GM23338 (cell line): Measurements from ENCODE around the gene OR5K3. TPM values are rescaled to one million over a fixed set of nuclear protein-coding genes. Genes with fewer than 3 reads are reported as not detected.

ENCODE experiments used
- ATAC-seq: fragments of 200-7000 bp; cut with Tn5 transposase; 3 replicates; pipeline ENCODE4 v1.9.1; 2020
- DNase-seq: peaks from one replicate; pipeline ENCODE4 v3.0.0-alpha.2; 2015; ENCODE audit warnings: low spot score
- H2AFZ ChIP-seq: fragments of 200-600 bp; sonication (generic); 2 replicates; pipeline ENCODE4 v1.8.0; 2016; ENCODE audit warnings: antibody characterized with exemption, mild to moderate bottlenecking, moderate library complexity
- H3F3A ChIP-seq: fragments of 200-600 bp; sonication (generic); replicated peaks from 2 replicates; pipeline ENCODE4 v1.8.0; 2017; ENCODE audit warnings: antibody characterized with exemption, mixed run types, low read depth
- H3K27ac ChIP-seq: fragments of 200-600 bp; sonication (generic); 2 replicates; pipeline ENCODE4 v1.6.1; 2016; ENCODE audit warnings: low read depth
- H3K27me3 ChIP-seq: fragments of 200-600 bp; sonication (generic); 2 replicates; pipeline ENCODE4 v1.8.0; 2016; ENCODE audit warnings: mild to moderate bottlenecking, mixed run types, moderate library complexity; ENCODE audit not compliant: insufficient read depth
- H3K36me3 ChIP-seq: fragments of 200-600 bp; sonication (generic); 2 replicates; pipeline ENCODE4 v1.8.0; 2016; ENCODE audit warnings: mild to moderate bottlenecking; ENCODE audit not compliant: insufficient read depth
- H3K4me1 ChIP-seq: fragments of 200-600 bp; sonication (generic); 2 replicates; pipeline ENCODE4 v1.8.0; 2016; ENCODE audit warnings: mild to moderate bottlenecking, moderate library complexity; ENCODE audit not compliant: insufficient read depth
- H3K4me2 ChIP-seq: fragments of 200-600 bp; sonication (generic); 2 replicates; pipeline ENCODE4 v1.7.1; 2017; ENCODE audit warnings: mixed run types
- H3K4me3 ChIP-seq: fragments of 200-600 bp; sonication (generic); 2 replicates; pipeline ENCODE4 v1.6.1; 2016; ENCODE audit warnings: mixed run types
- H3K79me2 ChIP-seq: fragments of 200-600 bp; sonication (generic); replicated peaks from 2 replicates; pipeline ENCODE4 v1.8.0; 2017; ENCODE audit warnings: mild to moderate bottlenecking; ENCODE audit not compliant: insufficient read depth
- H3K9me2 ChIP-seq: fragments of 200-600 bp; sonication (generic); 2 replicates; pipeline ENCODE4 v1.8.0; 2017; ENCODE audit not compliant: insufficient read depth
- H4K20me1 ChIP-seq: fragments of 200-600 bp; sonication (generic); replicated peaks from 2 replicates; pipeline ENCODE4 v1.8.0; 2017; ENCODE audit warnings: mild to moderate bottlenecking; ENCODE audit not compliant: insufficient read depth
- H3K27ac Mint-ChIP-seq: 2 replicates; pipeline ENCODE4 v1.8.0; 2020; ENCODE audit warnings: inconsistent platforms, mild to moderate bottlenecking, moderate library complexity, mixed read lengths
- H3K27me3 Mint-ChIP-seq: 3 replicates; pipeline ENCODE4 v1.8.0; 2022; ENCODE audit warnings: low read depth, mild to moderate bottlenecking, moderate library complexity, mixed read lengths, inconsistent platforms; ENCODE audit not compliant: insufficient read depth, poor library complexity
- H3K36me3 Mint-ChIP-seq: 3 replicates; pipeline ENCODE4 v1.8.0; 2021; ENCODE audit warnings: low read depth, mild to moderate bottlenecking, inconsistent platforms, moderate library complexity, mixed read lengths
- H3K4me1 Mint-ChIP-seq: 3 replicates; pipeline ENCODE4 v1.8.0; 2020; ENCODE audit warnings: mild to moderate bottlenecking, inconsistent platforms, mixed read lengths
- H3K4me3 Mint-ChIP-seq: 3 replicates; pipeline ENCODE4 v1.8.0; 2021; ENCODE audit warnings: moderate library complexity, mild to moderate bottlenecking, inconsistent platforms, mixed read lengths
- H3K9me3 Mint-ChIP-seq: 3 replicates; pipeline ENCODE4 v1.8.0; 2020; ENCODE audit warnings: moderate library complexity, mild to moderate bottlenecking, inconsistent platforms, mixed read lengths
- CREB1 ChIP-seq: fragments of 250-450 bp; sonication (Bioruptor Pico); IDR thresholded peaks from 2 replicates; pipeline ENCODE4 v1.5.0; 2020; ENCODE audit warnings: low read depth, mild to moderate bottlenecking, moderate library complexity
- CTCF ChIP-seq, 2 experiments: fragments of 200-600 bp in 1 of 2; sonication (generic) in 1 of 2; conservative IDR thresholded peaks; 2 replicates each; pipeline versions ENCODE4 v1.5.1 to v1.6.1; 2016 to 2017; ENCODE audit warnings: antibody characterized with exemption in 2 of 2, low read depth in 2 of 2, mild to moderate bottlenecking in 2 of 2, moderate library complexity in 1 of 2
- ETS1 ChIP-seq: IDR thresholded peaks from 2 replicates; pipeline ENCODE4 v1.6.1; 2016; ENCODE audit warnings: antibody characterized with exemption
- EZH2 ChIP-seq: fragments of 200-600 bp; sonication (generic); IDR thresholded peaks from one replicate; pipeline ENCODE4 v1.8.0; 2017; ENCODE audit warnings: antibody characterized with exemption, mild to moderate bottlenecking, low read depth; ENCODE audit not compliant: unreplicated experiment
- EZH2phosphoT487 ChIP-seq: fragments of 200-600 bp; sonication (generic); IDR thresholded peaks from one replicate; pipeline ENCODE4 v1.8.1; 2018; ENCODE audit warnings: antibody characterized with exemption; ENCODE audit not compliant: unreplicated experiment
- JUNB ChIP-seq: IDR thresholded peaks from one replicate; pipeline ENCODE4 v1.6.1; 2016; ENCODE audit warnings: antibody characterized with exemption; ENCODE audit not compliant: unreplicated experiment
- NANOG ChIP-seq: IDR thresholded peaks from 2 replicates; pipeline ENCODE4 v1.6.1; 2016; ENCODE audit warnings: antibody characterized with exemption, borderline replicate concordance
- POLR2AphosphoS5 ChIP-seq: IDR thresholded peaks from 2 replicates; pipeline ENCODE4 v1.6.1; 2016; ENCODE audit warnings: antibody characterized with exemption, low read depth
- REST ChIP-seq: IDR thresholded peaks from one replicate; pipeline ENCODE4 v1.6.1; 2018; ENCODE audit warnings: antibody characterized with exemption; ENCODE audit not compliant: unreplicated experiment
- STAT1 ChIP-seq: IDR thresholded peaks from one replicate; pipeline ENCODE4 v1.6.1; 2016; ENCODE audit warnings: antibody characterized with exemption; ENCODE audit not compliant: unreplicated experiment
- ZNF114 ChIP-seq: fragments of 250-450 bp; sonication (Bioruptor Pico); IDR thresholded peaks from 2 replicates; pipeline ENCODE4 v1.5.0; 2020; ENCODE audit warnings: mild to moderate bottlenecking, moderate library complexity
- ZNF331 ChIP-seq: fragments of 250-450 bp; sonication (Bioruptor Pico); IDR thresholded peaks from 2 replicates; pipeline ENCODE4 v1.5.0; 2020; ENCODE audit warnings: low read depth, mild to moderate bottlenecking, moderate library complexity
- ZNF462 ChIP-seq: fragments of 250-450 bp; sonication (Bioruptor Pico); IDR thresholded peaks from 2 replicates; pipeline ENCODE4 v1.5.0; 2020; ENCODE audit warnings: mild to moderate bottlenecking, moderate library complexity
- polyA plus RNA-seq: library from polyadenylated mRNA; unstranded; fragments of >200 nt; fragmentation: Nextera tagmentation; extraction: Ambion mirVana; gene quantifications from 2 replicates; pipeline ENCODE4 v1.2.1, GENCODE V29; 2016
- total RNA-seq: library from RNA; depleted of rRNA; stranded (reverse); fragments of >200 nt; shearing (Covaris generic); gene quantifications from 2 replicates; pipeline ENCODE4 v1.2.3, GENCODE V29; 2014

Gene OR5K3
- total and polyA plus RNA-seq, 2 experiments from 2014 or later = not detected

GRCh38 chr3:98433764-98434163, 43.3 kb downstream of the OR5K3 start:
- DNase-seq (no peak), ATAC-seq (no peak)
- Mint-ChIP-seq H3K4me3 (no peak overlapping the region), H3K27ac (no peak overlapping the region), H3K9me3 (peaks cover 15% of the 10 kb centered on the region; the same call in 2 of the 3 replicates), H3K27me3 (no peaks in the 10 kb centered on the region), H3K36me3 (no peaks in the 10 kb centered on the region), H3K4me1 (no peaks in the 10 kb centered on the region)
- H3K27ac ChIP-seq = no peak overlapping the region
- H3K4me1 ChIP-seq = no peaks in the 10 kb centered on the region
- H3K4me3 ChIP-seq = no peak overlapping the region
- H3K4me2 ChIP-seq = no peak overlapping the region
- H4K20me1 ChIP-seq = no peaks in the 10 kb centered on the region
- H3K27me3 ChIP-seq = no peaks in the 10 kb centered on the region
- H3K9me2 ChIP-seq = peaks cover 9% of the 10 kb centered on the region
- no peaks in the 10 kb centered on the region; the same call in 1 of the 2 replicates for H3K36me3 ChIP-seq
- TF ChIP-seq ETS1 (no peak), CREB1 (no peak), ZNF114 (CRISPR knock-in tag) (no peak), STAT1 (no peak), EZH2phosphoT487 (no peak), ZNF462 (CRISPR knock-in tag) (no peak), CTCF (conservative IDR thresholded peaks at IDR 0.05; ENCODE audit: low read depth in 2 of 2) (no peak), ZNF331 (CRISPR knock-in tag) (no peak), JUNB (no peak), REST (no peak), NANOG (no peak), EZH2 (no peak), POLR2AphosphoS5 (no peak)
- no peaks in the 10 kb centered on the region for H3K79me2 ChIP-seq
- no peak overlapping the region for H2AFZ ChIP-seq
- no peaks in the 10 kb centered on the region for H3F3A ChIP-seq
